HG02642 (cell line): Measurements from ENCODE around the gene ZSCAN16.
"Not testable (repeated sequence)": the region's sequence is repeated elsewhere in the genome, so short reads cannot be mapped to it uniquely, and the experiment has no call there.

Experiments used
- ATAC-seq: cut with Tn5 transposase; IDR thresholded peaks from one replicate; pipeline ENCODE4 v1.9.1; 2021; ENCODE audit warnings: mild to moderate bottlenecking; ENCODE audit not compliant: unreplicated experiment, poor library complexity

ZSCAN16 gene

GRCh38 chr6:28124350-28124970 is at the start of gene ZSCAN16:
ZSCAN16 (plus strand) TSS chr6:28124609; CDS start chr6:28125444, 835 bp downstream.
- ATAC-seq = peak; percentile 98

- no peak for ATAC-seq
These were observed 46.4 kb upstream of the ZSCAN16 start for GRCh38 chr6:28078050-28078449.

GRCh38 chr6:28078836-28079235 is 45.6 kb upstream of the ZSCAN16 start:
- ATAC-seq = no peak

- ATAC-seq = peak; percentile 19
These were observed 44.1 kb upstream of the ZSCAN16 start, which contains the start of gene ZNF165 for GRCh38 chr6:28080381-28080630. ZNF165 (plus strand) TSS chr6:28080568; CDS start chr6:28085481, 4,913 bp downstream.

- peak; percentile 81 for ATAC-seq
These were observed 43.6 kb upstream of the ZSCAN16 start for GRCh38 chr6:28080631-28081485.

GRCh38 chr6:28081486-28081751 is 43.0 kb upstream of the ZSCAN16 start:
- ATAC-seq = peak; percentile 50

GRCh38 chr6:28082939-28083338 is 41.5 kb upstream of the ZSCAN16 start:
- no peak for ATAC-seq

GRCh38 chr6:28089054-28089453 is 35.4 kb upstream of the ZSCAN16 start:
- ATAC-seq = no peak

- no peak for ATAC-seq
These were observed 33.4 kb upstream of the ZSCAN16 start for GRCh38 chr6:28090917-28091586.

GRCh38 chr6:28102222-28102621 is 22.2 kb upstream of the ZSCAN16 start:
- ATAC-seq = not testable (repeated sequence)

GRCh38 chr6:28102699-28103098 is 21.7 kb upstream of the ZSCAN16 start:
- not testable (repeated sequence) for ATAC-seq

- ATAC-seq = peak; percentile 99
These were observed 19.8 kb upstream of the ZSCAN16 start for GRCh38 chr6:28104392-28105244.

- ATAC-seq = peak; percentile 26
These were observed 19.2 kb upstream of the ZSCAN16 start for GRCh38 chr6:28105245-28105639.

- no peak for ATAC-seq
These were observed 16.9 kb upstream of the ZSCAN16 start for GRCh38 chr6:28107506-28107905.

GRCh38 chr6:28111964-28112363 is 12.4 kb upstream of the ZSCAN16 start:
- no peak for ATAC-seq

GRCh38 chr6:28115799-28116198 is 8.6 kb upstream of the ZSCAN16 start:
- no peak for ATAC-seq

GRCh38 chr6:28117386-28118050 is 6.9 kb upstream of the ZSCAN16 start:
- ATAC-seq = no peak

GRCh38 chr6:28118217-28118616 is 6.2 kb upstream of the ZSCAN16 start:
- no peak for ATAC-seq

GRCh38 chr6:28121876-28122275 is 2.5 kb upstream of the ZSCAN16 start:
- ATAC-seq = no peak

GRCh38 chr6:28122283-28122682 is 2.1 kb upstream of the ZSCAN16 start:
- not testable (repeated sequence) for ATAC-seq
